Panc1 (cell line): ENCODE measurements around the gene SSNA1. TPM values are rescaled to one million over a fixed set of nuclear protein-coding genes. Genes with fewer than 3 reads are reported as not detected.

Experiments used
- ATAC-seq: fragments of 200-7000 bp; cut with Tn5 transposase; 2 replicates; pipeline ENCODE4 v1.9.1; 2020; ENCODE audit warnings: mild to moderate bottlenecking, moderate library complexity
- BruUV-seq: library from RNA; stranded (reverse); fragments of 400-500 nt; replicated peaks from 2 replicates; lab custom pipeline; 2021; lab: Mats Ljungman, UMichigan
- CTCF ChIA-PET: fragments of 300-600 bp; sonication (Branson Sonifier 250); formaldehyde crosslinking; loops from one replicate; lab custom pipeline; 2022; ENCODE audit warnings: antibody characterized with exemption; lab: Charles Lee
- POLR2A ChIA-PET: fragments of 300-600 bp; sonication (Branson Sonifier 250); formaldehyde crosslinking; loops from one replicate; lab custom pipeline; 2022; ENCODE audit warnings: antibody characterized with exemption; lab: Charles Lee
- DNase-seq: peaks from one replicate; pipeline ENCODE4 v3.0.0-alpha.2; 2010; ENCODE audit warnings: low read depth, low spot score
- H3K27ac ChIP-seq: 2 replicates; pipeline ENCODE4 v1.5.1; 2011; ENCODE audit warnings: mild to moderate bottlenecking, low read length, inconsistent platforms
- H3K27me3 ChIP-seq: fragments of 200-500 bp; sonication (Bioruptor generic); 2 replicates; pipeline ENCODE4 v1.6.0; 2014; ENCODE audit warnings: low read length, inconsistent platforms; ENCODE audit not compliant: control insufficient read depth, insufficient read depth
- H3K36me3 ChIP-seq: fragments of 200-500 bp; sonication (Bioruptor generic); 2 replicates; pipeline ENCODE4 v1.5.1; 2014; ENCODE audit warnings: inconsistent platforms, mild to moderate bottlenecking, low read length, moderate library complexity; ENCODE audit not compliant: control insufficient read depth, insufficient read depth
- H3K4me1 ChIP-seq: 2 replicates; pipeline ENCODE4 v1.5.1; 2011; ENCODE audit warnings: inconsistent platforms, mild to moderate bottlenecking, low read length, moderate library complexity; ENCODE audit not compliant: control insufficient read depth, insufficient read depth
- H3K4me3 ChIP-seq, 2 experiments: 2 replicates each; pipeline ENCODE4 v1.5.1; 2011 to 2012; ENCODE audit warnings: low read depth in 2 of 2, low read length in 2 of 2, mild to moderate bottlenecking in 2 of 2, inconsistent platforms in 1 of 2, moderate library complexity in 1 of 2
- H3K9me3 ChIP-seq: fragments of 200-500 bp; sonication (Bioruptor generic); 2 replicates; pipeline ENCODE4 v1.5.1; 2014; ENCODE audit warnings: low read depth, mild to moderate bottlenecking, inconsistent platforms, low read length, moderate library complexity; ENCODE audit not compliant: control insufficient read depth, insufficient read depth
- POLR2AphosphoS5 ChIP-seq: IDR thresholded peaks from 2 replicates; pipeline ENCODE4 v1.6.1; 2012; ENCODE audit warnings: mild to moderate bottlenecking, low read depth, low read length, moderate library complexity
- SIN3A ChIP-seq: IDR thresholded peaks from 2 replicates; pipeline ENCODE4 v1.6.1; 2012; ENCODE audit warnings: low read depth, mild to moderate bottlenecking, low read length, moderate library complexity, borderline replicate concordance; ENCODE audit not compliant: insufficient read depth
- TCF7L2 ChIP-seq: IDR thresholded peaks from 2 replicates; pipeline ENCODE4 v1.6.1; 2011; ENCODE audit warnings: mild to moderate bottlenecking, low read depth, low read length, inconsistent platforms
- in situ Hi-C: cut with HindIII; loops from 2 replicates; pipeline ENCODE4 v1.10.0; 2016; ENCODE audit warnings: low sequenced_read_pairs, low pct_unique_long_range_greater_than_20kb
- intact Hi-C: fragments of 100-400 bp; cut with micrococcal nuclease; formaldehyde crosslinking; loops from one replicate; pipeline ENCODE4 v1.10.0; 2022; ENCODE audit not compliant: unreplicated experiment
- total RNA-seq: library from RNA; stranded (reverse); gene quantifications from one replicate; pipeline ENCODE4 v1.2.1, GENCODE V29; 2021; ENCODE audit not compliant: unreplicated experiment
- TF ChIP-seq, protein P1 (sequence below): fragments of 450-650 bp; IDR thresholded peaks from 2 replicates; pipeline ENCODE4 v1.5.1; 2017; ENCODE audit warnings: mild to moderate bottlenecking
- TF ChIP-seq, protein P2 (sequence below), 2 experiments: IDR thresholded peaks; 2 replicates each; pipeline ENCODE4 v1.6.1; 2011 to 2012; ENCODE audit warnings: low read depth in 2 of 2, control low read depth in 1 of 2, low read length in 1 of 2, mild to moderate bottlenecking in 1 of 2, moderate library complexity in 1 of 2; ENCODE audit not compliant: insufficient read depth in 1 of 2

The SSNA1 gene
- total RNA-seq, 1 experiment from 2014 or later: 86.9 TPM

DNA sequence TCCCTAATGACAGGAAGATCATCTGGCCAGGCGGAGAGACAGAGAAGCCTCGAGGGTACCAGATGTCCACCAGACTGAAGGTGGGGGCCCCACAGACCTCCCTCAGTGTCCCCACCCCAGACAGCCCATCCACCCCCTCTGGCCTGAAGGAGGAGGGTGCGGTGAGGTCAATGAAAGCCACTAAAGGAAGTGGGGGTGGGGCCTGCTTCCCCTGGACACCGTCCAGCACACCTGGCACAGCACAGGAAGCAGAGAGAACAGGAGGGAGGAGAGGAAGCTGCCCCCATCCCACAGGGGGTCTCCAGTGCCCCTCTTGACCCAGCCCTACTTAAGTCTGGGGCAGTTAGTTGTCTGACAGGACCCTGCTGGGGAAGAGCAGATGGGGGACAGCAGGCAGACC lies 29.9 kb upstream of the SSNA1 start:
- intact Hi-C loops (no loop called here), in situ Hi-C loops (no loop called here)
- Histone ChIP-seq H3K27me3 (no peaks in the 10 kb centered on the region), H3K36me3 (no peaks in the 10 kb centered on the region), H3K4me3 (no peak overlapping the region), H3K4me1 (peaks cover 4% of the 10 kb centered on the region; the same call in 1 of the 2 replicates), H3K9me3 (no peaks in the 10 kb centered on the region), H3K27ac (no peak overlapping the region)
- ATAC-seq: no peak
- ChIA-PET POLR2A (no interaction called here), CTCF (no interaction called here)
- BruUV-seq: no TSS peak
- DNase-seq: no peak
- TF ChIP-seq SIN3A (no peak), POLR2AphosphoS5 (no peak), TCF7L2 (no peak)
- TF ChIP-seq, protein P1, sequence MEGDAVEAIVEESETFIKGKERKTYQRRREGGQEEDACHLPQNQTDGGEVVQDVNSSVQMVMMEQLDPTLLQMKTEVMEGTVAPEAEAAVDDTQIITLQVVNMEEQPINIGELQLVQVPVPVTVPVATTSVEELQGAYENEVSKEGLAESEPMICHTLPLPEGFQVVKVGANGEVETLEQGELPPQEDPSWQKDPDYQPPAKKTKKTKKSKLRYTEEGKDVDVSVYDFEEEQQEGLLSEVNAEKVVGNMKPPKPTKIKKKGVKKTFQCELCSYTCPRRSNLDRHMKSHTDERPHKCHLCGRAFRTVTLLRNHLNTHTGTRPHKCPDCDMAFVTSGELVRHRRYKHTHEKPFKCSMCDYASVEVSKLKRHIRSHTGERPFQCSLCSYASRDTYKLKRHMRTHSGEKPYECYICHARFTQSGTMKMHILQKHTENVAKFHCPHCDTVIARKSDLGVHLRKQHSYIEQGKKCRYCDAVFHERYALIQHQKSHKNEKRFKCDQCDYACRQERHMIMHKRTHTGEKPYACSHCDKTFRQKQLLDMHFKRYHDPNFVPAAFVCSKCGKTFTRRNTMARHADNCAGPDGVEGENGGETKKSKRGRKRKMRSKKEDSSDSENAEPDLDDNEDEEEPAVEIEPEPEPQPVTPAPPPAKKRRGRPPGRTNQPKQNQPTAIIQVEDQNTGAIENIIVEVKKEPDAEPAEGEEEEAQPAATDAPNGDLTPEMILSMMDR: no peak
- TF ChIP-seq, protein P2, sequence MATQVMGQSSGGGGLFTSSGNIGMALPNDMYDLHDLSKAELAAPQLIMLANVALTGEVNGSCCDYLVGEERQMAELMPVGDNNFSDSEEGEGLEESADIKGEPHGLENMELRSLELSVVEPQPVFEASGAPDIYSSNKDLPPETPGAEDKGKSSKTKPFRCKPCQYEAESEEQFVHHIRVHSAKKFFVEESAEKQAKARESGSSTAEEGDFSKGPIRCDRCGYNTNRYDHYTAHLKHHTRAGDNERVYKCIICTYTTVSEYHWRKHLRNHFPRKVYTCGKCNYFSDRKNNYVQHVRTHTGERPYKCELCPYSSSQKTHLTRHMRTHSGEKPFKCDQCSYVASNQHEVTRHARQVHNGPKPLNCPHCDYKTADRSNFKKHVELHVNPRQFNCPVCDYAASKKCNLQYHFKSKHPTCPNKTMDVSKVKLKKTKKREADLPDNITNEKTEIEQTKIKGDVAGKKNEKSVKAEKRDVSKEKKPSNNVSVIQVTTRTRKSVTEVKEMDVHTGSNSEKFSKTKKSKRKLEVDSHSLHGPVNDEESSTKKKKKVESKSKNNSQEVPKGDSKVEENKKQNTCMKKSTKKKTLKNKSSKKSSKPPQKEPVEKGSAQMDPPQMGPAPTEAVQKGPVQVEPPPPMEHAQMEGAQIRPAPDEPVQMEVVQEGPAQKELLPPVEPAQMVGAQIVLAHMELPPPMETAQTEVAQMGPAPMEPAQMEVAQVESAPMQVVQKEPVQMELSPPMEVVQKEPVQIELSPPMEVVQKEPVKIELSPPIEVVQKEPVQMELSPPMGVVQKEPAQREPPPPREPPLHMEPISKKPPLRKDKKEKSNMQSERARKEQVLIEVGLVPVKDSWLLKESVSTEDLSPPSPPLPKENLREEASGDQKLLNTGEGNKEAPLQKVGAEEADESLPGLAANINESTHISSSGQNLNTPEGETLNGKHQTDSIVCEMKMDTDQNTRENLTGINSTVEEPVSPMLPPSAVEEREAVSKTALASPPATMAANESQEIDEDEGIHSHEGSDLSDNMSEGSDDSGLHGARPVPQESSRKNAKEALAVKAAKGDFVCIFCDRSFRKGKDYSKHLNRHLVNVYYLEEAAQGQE (IDR thresholded peaks at IDR 0.05; ENCODE audit: insufficient read depth in 1 of 2, low read depth in 2 of 2, low read length in 1 of 2): no peak

DNA sequence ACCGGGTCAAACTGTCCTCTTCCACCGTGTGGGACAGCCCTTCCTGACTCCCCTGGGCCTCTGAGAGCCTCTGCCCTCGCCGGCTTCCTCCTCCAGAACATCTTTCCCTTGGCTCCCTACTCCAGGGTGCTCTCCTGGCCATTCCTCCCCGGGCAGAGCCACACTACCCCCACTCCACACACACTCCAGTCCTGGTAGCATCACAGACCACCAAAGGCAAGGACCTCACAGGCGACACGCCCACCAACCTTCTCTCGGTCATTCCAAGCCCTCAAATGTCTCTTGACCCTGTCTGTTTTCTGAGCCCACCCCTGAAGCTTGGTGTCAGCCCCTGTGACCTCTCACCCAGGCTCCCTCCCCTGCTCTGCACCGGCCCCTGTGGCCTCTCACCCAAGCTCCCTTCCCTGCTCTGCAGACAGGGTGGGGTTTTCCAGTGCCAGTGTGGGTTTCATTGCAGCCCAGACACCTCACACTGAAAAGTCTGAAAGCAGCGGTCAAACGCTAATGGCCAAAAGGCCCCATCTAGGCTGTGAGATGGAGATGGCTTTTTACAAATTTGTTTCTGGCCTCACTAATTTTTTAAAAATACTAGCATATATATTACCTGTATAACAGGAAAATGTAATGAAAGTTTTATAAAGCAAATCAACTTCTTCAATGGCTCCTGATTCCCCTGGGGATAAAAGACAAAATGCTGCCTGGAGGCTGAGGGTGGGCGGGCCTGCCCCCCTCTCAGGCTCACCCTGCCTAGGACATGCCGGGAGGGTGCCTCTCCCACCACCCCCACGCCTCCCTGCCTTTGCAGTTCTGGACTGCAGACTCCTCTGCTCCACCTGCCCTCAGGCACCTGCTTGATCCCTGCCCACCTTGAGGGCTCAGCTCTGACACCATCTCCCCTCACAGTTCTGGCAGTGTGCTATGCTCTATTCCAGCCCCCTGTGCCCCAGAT lies 29.1 kb upstream of the SSNA1 start:
- in situ Hi-C loops: no loop called here
- Histone ChIP-seq H3K36me3 (no peaks in the 10 kb centered on the region), H3K27ac (no peak overlapping the region), H3K27me3 (no peaks in the 10 kb centered on the region), H3K9me3 (no peaks in the 10 kb centered on the region), H3K4me3 (no peak overlapping the region), H3K4me1 (peaks cover 4% of the 10 kb centered on the region; the same call in 1 of the 2 replicates)
- ChIA-PET CTCF (no interaction called here), POLR2A (no interaction called here)
- no TSS peak for BruUV-seq
- no peak for TF ChIP-seq TCF7L2
- TF ChIP-seq SIN3A: no peak
- TF ChIP-seq, protein P1: no peak
- TF ChIP-seq, protein P2 (IDR thresholded peaks at IDR 0.05; ENCODE audit: insufficient read depth in 1 of 2, low read depth in 2 of 2, low read length in 1 of 2): no peak
- TF ChIP-seq POLR2AphosphoS5: no peak
- intact Hi-C loops: no loop called here
- DNase-seq (no peak), ATAC-seq (no peak)
